IMR-90 (cell line): ENCODE data around the gene BRCA2. TPM values are rescaled to one million over a fixed set of nuclear protein-coding genes. Genes with fewer than 3 reads are reported as not detected.

Experiments
- ATAC-seq: fragments of 200-7000 bp; cut with Tn5 transposase; 2 replicates; pipeline ENCODE4 v1.9.1; 2020; ENCODE audit warnings: low read depth, mild to moderate bottlenecking, moderate library complexity
- BruUV-seq: library from RNA; stranded (reverse); fragments of 400-500 nt; replicated peaks from 2 replicates; lab custom pipeline; 2021; lab: Mats Ljungman, UMichigan
- CTCF ChIA-PET: fragments of 300-600 bp; formaldehyde crosslinking; extraction: SDS; loops from one replicate; lab custom pipeline; 2021; ENCODE audit warnings: antibody characterized with exemption; lab: Yijun Ruan, JAX
- POLR2A ChIA-PET: fragments of 300-600 bp; sonication (Branson Sonifier 250); formaldehyde crosslinking; loops from one replicate; lab custom pipeline; 2022; ENCODE audit warnings: antibody characterized with exemption; ENCODE audit not compliant: unreplicated experiment; lab: Charles Lee
- DNase-seq: peaks from one replicate; pipeline ENCODE4 v3.0.0; 2013
- H2AFZ ChIP-seq: replicated peaks from 2 replicates; pipeline ENCODE3; 2013; ENCODE audit warnings: low read length, mild to moderate bottlenecking; ENCODE audit not compliant: poor library complexity
- H2AK5ac ChIP-seq: 2 replicates; pipeline ENCODE4 v1.6.1; 2013; ENCODE audit warnings: low read depth, low read length, inconsistent platforms
- H2AK9ac ChIP-seq: replicated peaks from 2 replicates; pipeline ENCODE3; 2013; ENCODE audit warnings: mild to moderate bottlenecking, low read depth, low read length, moderate library complexity; ENCODE audit not compliant: poor library complexity
- H2BK120ac ChIP-seq: 2 replicates; pipeline ENCODE4 v1.6.1; 2013; ENCODE audit warnings: low read depth, low read length, inconsistent platforms
- H2BK15ac ChIP-seq: 3 replicates; pipeline ENCODE4 v1.6.1; 2013; ENCODE audit warnings: low read depth, low read length, inconsistent platforms
- H2BK20ac ChIP-seq: 2 replicates; pipeline ENCODE4 v1.6.1; 2013; ENCODE audit warnings: low read depth, mild to moderate bottlenecking, inconsistent platforms, low read length, moderate library complexity
- H2BK5ac ChIP-seq: 2 replicates; pipeline ENCODE4 v1.6.1; 2013; ENCODE audit warnings: mild to moderate bottlenecking, low read depth, low read length, inconsistent platforms; ENCODE audit not compliant: poor library complexity, severe bottlenecking
- H3K14ac ChIP-seq: replicated peaks from 2 replicates; pipeline ENCODE4 v1.6.1; 2013; ENCODE audit warnings: low read depth, low read length, inconsistent platforms
- H3K18ac ChIP-seq: 2 replicates; pipeline ENCODE4 v1.6.1; 2013; ENCODE audit warnings: low read depth, low read length, control low read depth
- H3K23ac ChIP-seq: 2 replicates; pipeline ENCODE4 v1.6.1; 2013; ENCODE audit warnings: low read depth, low read length, inconsistent platforms
- H3K27ac ChIP-seq: 2 replicates; pipeline ENCODE4 v1.5.1; 2013; ENCODE audit warnings: mild to moderate bottlenecking, control low read depth, low read length; ENCODE audit not compliant: insufficient read depth
- H3K27me3 ChIP-seq: 2 replicates; pipeline ENCODE4 v1.6.1; 2013; ENCODE audit warnings: low read length; ENCODE audit not compliant: control insufficient read depth, insufficient read depth
- H3K36me3 ChIP-seq: 2 replicates; pipeline ENCODE4 v1.6.1; 2013; ENCODE audit warnings: low read length, mixed read lengths; ENCODE audit not compliant: control insufficient read depth, insufficient read depth
- H3K4ac ChIP-seq: 2 replicates; pipeline ENCODE4 v1.6.1; 2013; ENCODE audit warnings: low read depth, low read length, inconsistent platforms
- H3K4me1 ChIP-seq: 2 replicates; pipeline ENCODE4 v1.6.1; 2013; ENCODE audit warnings: low read length, mixed read lengths; ENCODE audit not compliant: control insufficient read depth, insufficient read depth
- H3K4me2 ChIP-seq: 2 replicates; pipeline ENCODE4 v1.6.1; 2013; ENCODE audit warnings: low read depth, mild to moderate bottlenecking, control low read depth, low read length, moderate library complexity
- H3K4me3 ChIP-seq: 2 replicates; pipeline ENCODE4 v1.5.1; 2013; ENCODE audit warnings: low read depth, mild to moderate bottlenecking, control low read depth, low read length, moderate library complexity; ENCODE audit not compliant: insufficient read depth
- H3K56ac ChIP-seq: 2 replicates; pipeline ENCODE4 v1.6.1; 2013; ENCODE audit warnings: low read length, inconsistent platforms; ENCODE audit not compliant: insufficient read depth; ENCODE audit errors: extremely low read depth
- H3K79me1 ChIP-seq, 2 experiments: 2 replicates each; pipeline ENCODE4 v1.6.1; 2013; ENCODE audit warnings: low read length in 2 of 2, inconsistent platforms in 1 of 2, low read depth in 1 of 2
- H3K9ac ChIP-seq: 2 replicates; pipeline ENCODE4 v1.6.1; 2013; ENCODE audit warnings: low read depth, low read length, control low read depth
- H3K9me1 ChIP-seq: 2 replicates; pipeline ENCODE4 v1.6.1; 2013; ENCODE audit warnings: low read length, inconsistent platforms; ENCODE audit not compliant: insufficient read depth
- H3K9me3 ChIP-seq: 2 replicates; pipeline ENCODE4 v1.6.1; 2013; ENCODE audit warnings: low read length; ENCODE audit not compliant: control insufficient read depth, insufficient read depth
- H4K20me1 ChIP-seq: 2 replicates; pipeline ENCODE4 v1.6.1; 2013; ENCODE audit warnings: low read length, inconsistent platforms; ENCODE audit not compliant: insufficient read depth
- H4K5ac ChIP-seq: 2 replicates; pipeline ENCODE4 v1.6.1; 2013; ENCODE audit warnings: mild to moderate bottlenecking, low read depth, low read length, control low read depth
- H4K8ac ChIP-seq, 2 experiments: 2 replicates each; pipeline ENCODE4 v1.6.1; 2013; ENCODE audit warnings: low read depth in 2 of 2, low read length in 2 of 2, control low read depth in 1 of 2, inconsistent platforms in 1 of 2
- H4K91ac ChIP-seq: 2 replicates; pipeline ENCODE4 v1.6.1; 2013; ENCODE audit warnings: low read depth, low read length, inconsistent platforms; ENCODE audit not compliant: insufficient read depth
- CEBPB ChIP-seq: IDR thresholded peaks from 2 replicates; pipeline ENCODE4 v1.6.1; 2012; ENCODE audit warnings: low read depth, low read length, improper control_type of control experiment
- MXI1 ChIP-seq: IDR thresholded peaks from 2 replicates; pipeline ENCODE4 v1.6.1; 2012; ENCODE audit warnings: low read depth, mild to moderate bottlenecking, low read length, moderate library complexity, borderline replicate concordance
- WGBS, 2 experiments: methylation state at CpG; one replicate each; pipeline versions ENCODE4 v1.1.5 to v1.1.7; 2013; ENCODE audit warnings: missing lambda C conversion rate in 2 of 2; ENCODE audit not compliant: insufficient read length in 1 of 2; ENCODE audit errors: extremely low coverage in 2 of 2; 5-methylcytosine and 5-hydroxymethylcytosine counted together
- dilution Hi-C: fragments of 300-500 bp; cut with HindIII; formaldehyde crosslinking; loops from one replicate; pipeline ENCODE4 v1.14.3; 2018; ENCODE audit warnings: low sequenced_read_pairs; ENCODE audit not compliant: unreplicated experiment
- in situ Hi-C: fragments of 300-500 bp; cut with MboI; formaldehyde crosslinking; loops from 3 replicates; pipeline ENCODE4 v1.14.3; 2019; ENCODE audit warnings: low sequenced_read_pairs, inconsistent platforms, mixed read lengths
- intact Hi-C: fragments of 100-400 bp; cut with micrococcal nuclease; formaldehyde crosslinking; loops from 2 replicates; pipeline ENCODE4 v1.10.0; 2022
- polyA plus RNA-seq, 3 experiments: library from polyadenylated mRNA; depleted of rRNA; stranded (reverse); fragments of >200 nt; gene quantifications; 2 replicates each; pipeline ENCODE4 v1.2.3, GENCODE V29; 2012; ENCODE audit warnings: low replicate concordance in 1 of 3
- total RNA-seq: library from RNA; depleted of rRNA; stranded (reverse); fragments of >200 nt; gene quantifications from 2 replicates; pipeline ENCODE4 v1.2.3, GENCODE V29; 2012

BRCA2 gene
- total and polyA plus RNA-seq, 2 of the 4 experiments (the other 2 are of a cell fraction), result 2.0 to 9.7 TPM

DNA sequence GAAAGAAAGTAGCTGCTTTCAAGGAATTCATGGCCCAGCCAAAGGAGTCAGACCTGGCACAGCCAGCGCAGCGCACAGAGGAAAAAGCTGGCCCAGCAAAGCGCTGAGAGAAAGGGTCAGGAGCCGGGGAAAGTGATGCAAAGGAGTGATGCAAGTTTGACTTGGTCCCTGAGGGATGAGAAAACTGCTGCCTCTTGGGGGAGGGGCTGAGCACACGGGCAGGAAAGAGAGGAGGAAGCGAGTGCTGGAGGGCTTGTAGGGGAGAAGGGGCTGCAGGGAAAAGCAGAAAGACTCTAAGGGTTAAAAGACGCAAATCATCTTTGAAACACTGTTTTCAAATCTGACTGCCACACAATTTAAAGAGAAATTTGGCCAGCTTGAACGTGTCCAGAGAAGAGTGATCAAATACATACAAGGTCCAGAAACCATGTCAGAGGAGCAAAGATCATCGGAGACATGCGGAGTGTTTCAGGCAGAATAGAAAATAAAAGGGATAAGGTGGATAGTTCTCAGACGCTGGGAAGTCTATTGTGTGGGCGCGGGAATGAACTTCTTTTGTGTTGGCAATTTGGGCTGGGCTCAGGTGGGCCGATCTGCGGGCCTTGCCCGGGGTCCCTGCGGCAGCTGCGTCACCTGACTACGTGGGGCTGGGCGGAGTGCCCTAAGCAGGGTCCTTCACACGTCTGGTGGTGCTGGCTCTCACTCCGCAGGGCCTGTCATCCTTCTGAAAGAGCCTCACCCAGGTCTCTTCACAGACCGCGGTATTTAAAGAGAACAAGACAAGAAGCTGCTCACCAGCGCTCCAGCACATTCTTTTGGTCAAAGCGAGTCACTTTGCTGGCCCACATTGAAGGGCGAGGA, 94.5 kb downstream of the BRCA2 start:
- no peak overlapping the region for H2BK20ac ChIP-seq
- 32% methylated on average over 12 of the region's 27 CpGs; no CpG with 5 or more reads in 1 of the 2 experiments for WGBS, 2 experiments
- no peak overlapping the region for H3K18ac ChIP-seq
- ChIA-PET POLR2A (interaction anchor here (0.5 kb wide), 1 partner anchor 13 kb away, joined by 4 read pairs; no protein-coding TSS in a partner anchor), CTCF (interaction anchor here (1.0 kb wide), 1 partner anchor 10 kb away, joined by 3 read pairs; no protein-coding TSS in a partner anchor)
- DNase-seq, result peak; percentile 63
- H2BK5ac ChIP-seq, result no peak overlapping the region
- peak overlapping the region; percentile 83 for H2AFZ ChIP-seq
- no peak overlapping the region; the same call in 1 of the 2 replicates for H4K5ac ChIP-seq
- no peaks in the 10 kb centered on the region for H3K79me1 ChIP-seq
- no peak overlapping the region for H3K4ac ChIP-seq
- H3K36me3 ChIP-seq, result no peaks in the 10 kb centered on the region
- H3K4me3 ChIP-seq, result no peak overlapping the region
- no peak overlapping the region for H3K14ac ChIP-seq
- intact Hi-C loops (no loop called here), in situ Hi-C loops (no loop called here), dilution Hi-C loops (no loop called here)
- H4K8ac ChIP-seq, result peak overlapping the region in 1 of 2 experiments; percentile 14; a peak in 2 of 4 replicates
- TF ChIP-seq MXI1, result no peak
- peak; percentile 80 for TF ChIP-seq CEBPB
- BruUV-seq, result no TSS peak
- no peak overlapping the region for H3K23ac ChIP-seq
- no peak overlapping the region for H3K56ac ChIP-seq
- H3K27ac ChIP-seq, result no peak overlapping the region
- H4K91ac ChIP-seq, result no peak overlapping the region
- H2AK9ac ChIP-seq, result no peak overlapping the region
- no peaks in the 10 kb centered on the region for H4K20me1 ChIP-seq
- no peak overlapping the region for H2BK120ac ChIP-seq
- peak; percentile 85 for ATAC-seq
- H2AK5ac ChIP-seq, result no peak overlapping the region
- H3K4me1 ChIP-seq, result peaks cover 5% of the 10 kb centered on the region
- no peaks in the 10 kb centered on the region for H3K27me3 ChIP-seq
- no peaks in the 10 kb centered on the region for H3K9me3 ChIP-seq
- H3K4me2 ChIP-seq, result peak overlapping the region; percentile 24
- no peak overlapping the region for H3K9ac ChIP-seq
- no peaks in the 10 kb centered on the region for H3K9me1 ChIP-seq
- H2BK15ac ChIP-seq, result no peak overlapping the region
